HG02610 (cell line): ENCODE data around the gene C22orf39.
A peak's percentile ranks its signal among the peaks of the same experiment; 100 is the strongest.

Experiments
- ATAC-seq: cut with Tn5 transposase; IDR thresholded peaks from one replicate; pipeline ENCODE4 v1.9.1; 2021; ENCODE audit warnings: mild to moderate bottlenecking, moderate library complexity; ENCODE audit not compliant: unreplicated experiment

C22orf39 gene, protein sequence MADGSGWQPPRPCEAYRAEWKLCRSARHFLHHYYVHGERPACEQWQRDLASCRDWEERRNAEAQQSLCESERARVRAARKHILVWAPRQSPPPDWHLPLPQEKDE

DNA sequence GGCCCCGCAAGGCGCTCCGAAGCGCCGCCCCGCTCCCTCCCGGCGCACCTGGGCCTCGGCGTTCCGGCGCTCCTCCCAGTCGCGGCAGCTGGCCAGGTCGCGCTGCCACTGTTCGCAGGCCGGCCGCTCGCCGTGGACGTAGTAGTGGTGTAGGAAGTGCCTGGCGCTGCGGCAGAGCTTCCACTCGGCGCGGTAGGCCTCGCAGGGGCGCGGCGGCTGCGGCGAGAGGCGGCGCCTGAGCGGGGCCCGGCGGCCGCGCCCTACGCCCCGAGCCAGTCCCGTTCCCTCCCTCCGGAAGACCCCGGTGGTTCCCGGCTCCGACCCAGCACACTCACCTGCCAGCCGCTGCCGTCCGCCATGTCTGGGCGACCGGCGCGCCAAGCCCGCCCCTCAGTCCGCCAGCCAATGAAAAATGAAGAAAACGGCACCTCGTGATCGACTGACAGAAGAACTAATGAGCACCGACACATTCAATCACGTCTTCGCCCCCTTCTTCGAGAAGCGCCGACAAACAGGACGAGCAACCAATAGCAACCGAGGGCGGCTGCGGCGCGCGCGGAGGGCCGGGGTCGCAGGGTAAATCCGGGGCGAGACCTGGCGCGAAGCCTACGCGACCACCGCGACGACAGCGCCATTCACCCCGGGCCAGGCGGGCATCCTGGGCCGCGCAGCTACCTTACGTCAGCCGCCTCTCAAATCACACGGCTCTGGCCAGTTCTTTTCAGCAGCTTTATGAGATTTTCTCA is at the start of gene C22orf39:
TSS of gene C22orf39 (minus strand) at position 382 of the 746 bp plus-strand sequence. CDS start at position 359, 23 bp downstream.
- peak; percentile 77 for ATAC-seq

GRCh38 chr22:19497245-19497644 is 49.7 kb upstream of the C22orf39 start:
- no peak for ATAC-seq

DNA sequence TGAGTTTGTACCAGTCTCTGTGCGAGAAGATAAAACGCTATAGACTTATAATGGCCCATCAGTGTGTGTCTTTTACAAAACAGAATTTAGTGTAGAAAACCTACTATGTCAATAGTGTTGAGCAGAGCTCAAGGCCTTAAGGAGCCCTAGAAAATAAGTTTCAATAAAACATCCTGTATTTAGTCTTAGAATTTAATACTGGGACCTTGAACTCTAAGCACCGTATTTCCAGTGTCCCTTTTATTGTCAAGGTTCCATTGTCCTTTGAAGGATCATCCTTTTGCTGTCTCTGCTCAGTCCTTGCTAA is 48.8 kb upstream of the C22orf39 start:
- no peak for ATAC-seq

DNA sequence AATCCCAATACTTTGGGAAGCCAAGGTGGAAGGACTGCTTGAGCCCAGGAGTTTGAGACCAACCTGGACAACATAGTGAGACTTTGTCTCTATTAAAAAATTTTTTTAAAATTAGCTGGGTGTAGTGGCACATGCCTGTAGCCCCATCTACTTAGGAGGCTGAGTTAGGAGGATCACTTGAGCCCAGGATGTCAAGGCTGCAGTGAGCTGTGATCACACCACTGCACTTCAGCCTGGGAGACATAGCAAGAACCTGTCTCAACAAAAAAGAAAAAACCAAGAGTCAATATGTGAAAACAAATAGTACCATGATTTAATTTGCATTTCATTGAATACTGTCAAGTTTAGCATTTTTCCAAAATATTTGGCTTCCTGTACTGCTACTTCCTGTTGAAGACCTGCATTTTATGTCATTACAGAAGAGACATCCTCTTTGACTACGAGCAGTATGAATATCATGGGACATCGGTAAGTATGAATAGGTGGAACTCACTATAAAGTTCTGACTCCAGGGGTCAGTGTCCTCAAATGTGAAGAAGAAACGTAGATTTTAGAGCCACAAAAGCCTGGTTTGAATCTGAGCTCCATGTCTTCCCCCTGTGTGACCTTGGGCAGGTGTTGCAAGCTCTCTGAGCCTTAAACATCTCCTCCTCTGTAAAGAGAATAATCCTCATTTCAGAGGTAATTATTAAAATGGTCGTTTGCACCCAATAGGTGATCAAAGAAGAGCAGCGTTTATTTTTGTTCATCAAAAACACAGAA is 48.2 kb upstream of the C22orf39 start:
- no peak for ATAC-seq

GRCh38 chr22:19494676-19495173 is 47.2 kb upstream of the C22orf39 start:
- ATAC-seq: no peak

GRCh38 chr22:19494001-19494560 is 46.6 kb upstream of the C22orf39 start:
- ATAC-seq: no peak

DNA sequence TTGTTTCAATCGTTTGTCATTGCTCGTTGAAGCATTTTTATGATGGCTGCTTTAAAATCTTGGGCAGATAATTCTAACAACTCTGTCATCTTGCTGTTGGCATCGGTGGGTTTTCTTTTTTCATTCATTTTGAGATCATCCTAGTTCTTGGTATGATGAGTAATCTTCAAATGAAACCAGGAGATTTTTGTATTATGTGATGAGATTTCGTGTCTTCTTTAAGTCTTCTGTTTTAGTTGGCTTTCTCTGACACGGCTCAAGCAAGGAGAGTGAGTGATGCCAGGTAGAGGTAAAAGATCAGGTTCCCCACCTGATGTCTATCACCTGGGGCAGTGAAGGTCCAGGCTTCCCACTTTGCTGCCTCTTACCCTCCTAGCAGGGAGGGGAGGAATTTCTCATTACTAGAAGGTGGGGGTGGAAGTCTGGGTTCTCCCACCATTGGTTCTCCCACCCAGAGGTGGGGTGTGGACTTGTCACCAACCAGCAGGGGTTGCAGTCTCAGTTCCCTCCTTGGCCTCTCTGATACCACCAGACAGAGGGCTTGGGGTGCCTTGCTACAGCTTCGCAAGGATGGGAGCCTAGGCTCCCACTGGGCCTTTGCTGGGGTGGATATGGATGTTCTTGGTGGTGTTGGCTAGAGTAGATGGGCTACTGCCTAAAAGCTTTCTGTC is 45.1 kb upstream of the C22orf39 start:
- no peak for ATAC-seq

GRCh38 chr22:19490628-19491230 is 43.2 kb upstream of the C22orf39 start:
- no peak for ATAC-seq

DNA sequence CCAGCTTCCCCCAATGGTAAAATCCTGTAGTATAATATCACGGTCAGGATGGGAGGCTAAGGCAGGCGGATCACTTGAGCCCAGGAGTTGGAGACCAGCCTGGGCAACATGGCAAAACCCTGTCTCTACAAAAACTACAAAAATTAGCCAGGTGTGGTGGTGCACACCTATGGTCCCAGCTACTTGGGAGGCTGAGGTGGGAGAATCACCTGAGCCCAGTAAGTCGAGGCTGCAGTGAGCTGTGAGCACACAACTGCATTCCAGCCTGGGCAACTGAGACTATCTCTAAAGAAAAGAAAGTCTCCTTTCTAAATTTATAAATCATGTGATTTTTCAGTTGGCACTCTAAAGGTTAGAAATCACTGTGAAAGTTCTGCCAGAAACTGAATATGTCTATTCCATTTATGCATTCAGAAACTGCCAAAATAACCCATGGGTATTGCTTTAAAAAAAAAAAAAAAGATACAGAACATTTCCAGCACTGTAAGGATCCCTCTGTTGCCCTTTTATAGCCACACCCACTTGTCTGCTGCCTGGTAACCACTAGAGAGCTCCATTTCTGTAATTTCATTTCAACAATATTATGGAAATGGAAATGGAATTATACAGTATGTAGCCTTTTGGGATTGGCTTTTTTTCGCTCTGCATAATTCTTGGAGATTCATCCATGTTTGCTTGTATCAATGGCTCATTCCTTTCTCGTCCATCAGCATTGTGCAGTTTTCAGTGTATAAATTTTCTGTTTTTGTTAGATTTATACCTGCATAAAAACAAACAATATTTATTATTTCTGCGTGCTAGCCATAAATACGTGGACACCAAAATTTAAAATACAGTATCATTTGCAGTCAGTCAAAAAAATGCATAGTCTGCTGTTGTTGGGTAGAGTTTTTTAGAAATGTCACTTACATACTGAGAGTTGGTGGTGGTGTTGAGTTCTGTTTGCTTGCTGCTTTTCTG is 41.7 kb upstream of the C22orf39 start:
- no peak for ATAC-seq

GRCh38 chr22:19488285-19488684 is 40.8 kb upstream of the C22orf39 start:
- ATAC-seq: no peak

DNA sequence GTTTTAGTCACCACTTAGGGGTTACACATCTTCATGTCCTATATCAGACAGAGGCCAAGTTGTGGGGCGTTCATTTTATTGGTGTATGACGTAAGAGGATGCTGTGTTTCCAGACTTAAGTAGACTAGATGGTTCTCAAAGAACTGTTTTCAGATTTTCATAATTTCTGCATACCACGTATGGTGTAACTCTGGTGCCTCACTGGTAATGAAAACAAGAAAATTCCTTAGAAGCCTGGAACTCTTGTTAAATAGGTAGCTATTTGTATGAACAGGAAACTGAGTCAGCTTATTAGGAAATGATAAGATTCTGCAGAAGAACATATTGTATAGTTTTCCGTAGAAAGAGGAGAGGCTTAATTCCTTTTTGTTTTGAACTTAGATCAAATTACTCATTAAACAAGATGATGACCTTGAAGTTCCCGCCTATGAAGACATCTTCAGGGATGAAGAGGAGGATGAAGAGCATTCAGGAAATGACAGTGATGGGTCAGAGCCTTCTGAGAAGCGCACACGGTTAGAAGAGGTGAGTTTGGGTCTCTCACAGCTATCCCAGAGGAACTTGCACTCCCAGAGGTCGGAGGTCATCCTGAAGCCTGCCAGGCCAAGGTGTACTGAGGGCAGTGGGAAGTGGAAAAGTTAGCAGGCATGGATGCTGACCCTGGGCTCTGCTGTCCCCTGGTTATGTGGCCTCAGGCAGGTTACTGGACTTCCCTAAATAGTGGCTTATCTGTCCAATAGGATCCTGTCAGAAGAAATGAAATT is 36.2 kb upstream of the C22orf39 start:
- ATAC-seq: no peak

- ATAC-seq: no peak
Measured at GRCh38 chr22:19482297-19482696, 34.8 kb upstream of the C22orf39 start.

GRCh38 chr22:19480789-19481188 is 33.3 kb upstream of the C22orf39 start:
- ATAC-seq: no peak

DNA sequence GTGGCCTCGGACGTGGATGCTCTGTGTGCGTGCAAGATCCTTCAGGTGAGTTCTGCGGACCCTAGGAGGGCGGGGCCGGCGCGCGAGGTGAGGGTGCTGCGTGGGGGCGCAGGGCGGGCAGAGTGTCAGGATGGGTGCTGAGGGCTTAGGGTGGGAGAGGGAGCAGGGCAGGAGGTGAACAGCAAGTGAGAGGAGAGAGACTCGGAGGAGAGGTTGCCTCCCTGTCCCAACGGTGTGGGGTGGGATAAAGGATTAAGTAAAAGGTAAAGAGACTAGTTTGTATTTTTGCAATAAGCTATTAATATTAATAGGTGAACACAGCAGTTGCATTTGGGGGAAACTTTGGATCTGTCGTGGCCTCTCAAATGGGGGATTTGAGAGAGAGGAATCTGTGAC is 32.7 kb upstream of the C22orf39 start:
- ATAC-seq: no peak

DNA sequence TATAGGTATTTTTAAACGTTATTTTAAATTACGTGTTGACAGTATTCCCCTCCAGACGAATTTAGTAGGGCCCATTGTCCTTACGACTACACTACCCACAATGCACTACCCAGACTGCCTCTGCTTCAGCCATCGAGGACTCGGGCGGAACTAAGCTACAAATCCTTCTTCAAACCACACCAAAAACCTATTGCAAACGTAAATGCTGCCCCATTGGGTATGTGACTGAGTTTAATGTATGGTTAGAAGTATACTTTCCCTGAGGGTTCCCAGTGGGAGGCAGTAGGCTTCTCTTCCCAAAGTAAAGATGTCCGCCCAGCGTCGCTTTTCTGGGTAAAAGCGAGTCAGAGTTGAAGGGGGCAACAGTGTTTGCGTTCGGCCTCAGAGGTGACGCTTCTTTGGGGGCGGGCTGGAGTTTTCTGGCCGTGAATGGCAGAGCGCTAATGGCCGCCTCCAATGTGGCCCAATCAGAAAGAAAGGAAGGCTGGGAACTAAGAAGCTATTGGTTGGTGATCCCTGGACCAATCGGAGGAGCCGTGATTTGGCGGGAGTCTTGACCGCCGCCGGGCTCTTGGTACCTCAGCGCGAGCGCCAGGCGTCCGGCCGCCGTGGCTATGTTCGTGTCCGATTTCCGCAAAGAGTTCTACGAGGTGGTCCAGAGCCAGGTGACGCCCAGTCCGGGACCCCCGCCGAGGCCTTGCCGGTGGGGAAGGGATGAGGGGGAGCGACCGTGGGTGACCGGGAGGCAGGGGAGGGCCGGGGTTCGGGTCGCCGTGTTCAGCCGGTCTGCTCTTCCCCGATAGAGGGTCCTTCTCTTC is 32.1 kb upstream of the C22orf39 start, which contains the start of gene CDC45:
TSS of gene CDC45 (plus strand) at position 566 of the 818 bp plus-strand sequence. CDS start at position 615, 49 bp downstream.
- ATAC-seq: peak; percentile 83

DNA sequence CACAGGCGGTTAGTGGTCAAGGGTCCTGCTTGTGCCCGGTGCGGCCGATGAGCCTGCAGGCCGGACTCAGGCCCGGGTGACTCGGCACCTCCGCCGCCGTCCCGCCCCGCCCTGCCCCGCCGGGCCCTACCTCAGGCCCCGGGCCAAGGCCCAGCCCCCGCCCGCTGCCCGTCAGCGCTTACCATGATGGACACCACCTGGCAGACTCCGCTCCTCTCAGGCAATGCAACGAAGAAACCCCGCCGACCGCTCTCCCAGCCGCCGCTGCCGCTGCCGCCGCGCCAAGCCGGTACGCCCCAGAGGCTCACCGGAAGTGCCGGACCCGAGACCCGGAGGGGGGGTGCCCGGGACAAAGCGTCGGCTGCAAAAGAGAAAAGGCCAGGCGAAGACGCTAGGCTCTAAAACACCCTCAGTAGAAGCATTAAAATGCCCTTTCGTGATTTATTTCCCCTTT is 31.4 kb upstream of the C22orf39 start, which contains the start of gene UFD1:
TSS of gene UFD1 (minus strand) at position 293 of the 454 bp plus-strand sequence. CDS start at position 185, 108 bp downstream.
- peak; percentile 48 for ATAC-seq

GRCh38 chr22:19478045-19478900 is 30.8 kb upstream of the C22orf39 start:
- no peak for ATAC-seq
